Fibroblast of lung (primary cell): ENCODE measurements around the gene ISOC2.

Source experiments
- CTCF ChIP-seq, 2 donors: IDR thresholded peaks in 1 of 2; conservative IDR thresholded peaks in 1 of 2; 1 replicate in 1 of 2; 2 replicates in 1 of 2; pipeline ENCODE4 v1.5.1; 2011 to 2012; ENCODE audit warnings: low read length in 2 of 2, control low read depth in 1 of 2, inconsistent platforms in 1 of 2, low read depth in 1 of 2, mild to moderate bottlenecking in 1 of 2
- EZH2 ChIP-seq: IDR thresholded peaks from 2 replicates; pipeline ENCODE4 v1.5.1; 2012; ENCODE audit warnings: low read length, control low read depth, mild to moderate bottlenecking; ENCODE audit errors: missing control alignments

GRCh38 chr19:55476100-55476775 lies 14.8 kb upstream of the ISOC2 start, which contains the start of gene ZNF628:
- TF ChIP-seq CTCF (conservative IDR thresholded peaks at IDR 0.05 in 1 of 2, IDR thresholded peaks at IDR 0.05 in 1 of 2; ENCODE audit: low read depth in 1 of 2, low read length in 2 of 2) (no peak), EZH2 (no peak)
